HepG2 (cell line): ENCODE measurements around the gene LITAFD. TPM values are rescaled to one million over a fixed set of nuclear protein-coding genes. Genes with fewer than 3 reads are reported as not detected.
A peak's percentile ranks its signal among the peaks of the same experiment; 100 is the strongest.

Experiments used
- ARID2 ChIP-seq: sonication (generic); formaldehyde crosslinking; IDR thresholded peaks from 2 replicates; pipeline ENCODE4 v1.8.1; 2022; ENCODE audit warnings: mild to moderate bottlenecking, missing genetic modification reagents, borderline replicate concordance
- CTCF ChIP-seq: sonication (generic); formaldehyde crosslinking; IDR thresholded peaks from 2 replicates; pipeline ENCODE4 v1.5.0; 2020; ENCODE audit warnings: mild to moderate bottlenecking, missing genetic modification reagents, moderate library complexity
- ELF4 ChIP-seq: sonication (generic); formaldehyde crosslinking; IDR thresholded peaks from 2 replicates; pipeline ENCODE4 v1.5.0; 2020; ENCODE audit warnings: missing genetic modification reagents, mild to moderate bottlenecking, moderate library complexity, borderline replicate concordance
- FOXO1 ChIP-seq: sonication (generic); formaldehyde crosslinking; IDR thresholded peaks from 2 replicates; pipeline ENCODE4 v1.4.0; 2020; ENCODE audit warnings: missing genetic modification reagents
- IKZF4 ChIP-seq: sonication (generic); formaldehyde crosslinking; IDR thresholded peaks from 2 replicates; pipeline ENCODE4 v1.5.1; 2020; ENCODE audit warnings: borderline replicate concordance, mild to moderate bottlenecking, low read depth, missing genetic modification reagents; ENCODE audit errors: not compliant biosample characterization
- MEIS1 ChIP-seq: sonication (generic); formaldehyde crosslinking; IDR thresholded peaks from 2 replicates; pipeline ENCODE4 v1.9.0; 2021; ENCODE audit warnings: mild to moderate bottlenecking, missing genetic modification reagents, moderate library complexity, borderline replicate concordance
- PAX8 ChIP-seq: sonication (generic); formaldehyde crosslinking; IDR thresholded peaks from 2 replicates; pipeline ENCODE4 v1.8.0; 2022; ENCODE audit warnings: mild to moderate bottlenecking, missing genetic modification reagents, borderline replicate concordance
- RORA ChIP-seq: sonication (generic); formaldehyde crosslinking; IDR thresholded peaks from 2 replicates; pipeline ENCODE4 v1.5.0; 2020; ENCODE audit warnings: mild to moderate bottlenecking, missing genetic modification reagents, moderate library complexity
- polyA plus RNA-seq, 8 experiments: library from polyadenylated mRNA; depleted of rRNA in 3 of 8; stranded (reverse) in 7 of 8; unstranded in 1 of 8; fragments of >200 nt; fragmentation: Illumina TruSeq in 4 of 8; extraction: Trizol in 4 of 8; gene quantifications; 2 replicates each; pipeline versions ENCODE4 v1.2.1 to v1.2.3, GENCODE V29; 2011 to 2016; ENCODE audit warnings: low read depth in 4 of 8, missing spikeins in 1 of 8, mixed read lengths in 1 of 8; ENCODE audit not compliant: insufficient read depth in 1 of 8
- total RNA-seq, 5 experiments: library from RNA; depleted of rRNA; stranded (reverse); fragments of >200 nt; fragmentation: Illumina TruSeq; extraction: Trizol; gene quantifications; 2 replicates each; pipeline ENCODE4 v1.2.3, GENCODE V29; 2016; ENCODE audit warnings: low read depth in 1 of 5
- TF ChIP-seq, protein P1 (sequence below): sonication (generic); formaldehyde crosslinking; IDR thresholded peaks from 2 replicates; pipeline ENCODE4 v1.8.0; 2023; ENCODE audit warnings: mild to moderate bottlenecking, missing genetic modification reagents
- TF ChIP-seq, protein P2 (sequence below): sonication (generic); formaldehyde crosslinking; IDR thresholded peaks from 2 replicates; pipeline ENCODE4 v1.4.0; 2020; ENCODE audit warnings: low read depth, mild to moderate bottlenecking, missing genetic modification reagents
- TF ChIP-seq, protein P3 (sequence below): sonication (generic); formaldehyde crosslinking; conservative IDR thresholded peaks from 2 replicates; pipeline ENCODE4 v1.8.1; 2023; ENCODE audit warnings: missing genetic modification reagents
- TF ChIP-seq, protein P4 (sequence below): sonication (generic); formaldehyde crosslinking; IDR thresholded peaks from 2 replicates; pipeline ENCODE4 v1.4.0; 2020; ENCODE audit warnings: missing genetic modification reagents

Gene LITAFD
- total and polyA plus RNA-seq, 2 of the 13 experiments (the other 11 are each of a cell fraction or from before 2014, with no cell fraction given) = not detected

DNA sequence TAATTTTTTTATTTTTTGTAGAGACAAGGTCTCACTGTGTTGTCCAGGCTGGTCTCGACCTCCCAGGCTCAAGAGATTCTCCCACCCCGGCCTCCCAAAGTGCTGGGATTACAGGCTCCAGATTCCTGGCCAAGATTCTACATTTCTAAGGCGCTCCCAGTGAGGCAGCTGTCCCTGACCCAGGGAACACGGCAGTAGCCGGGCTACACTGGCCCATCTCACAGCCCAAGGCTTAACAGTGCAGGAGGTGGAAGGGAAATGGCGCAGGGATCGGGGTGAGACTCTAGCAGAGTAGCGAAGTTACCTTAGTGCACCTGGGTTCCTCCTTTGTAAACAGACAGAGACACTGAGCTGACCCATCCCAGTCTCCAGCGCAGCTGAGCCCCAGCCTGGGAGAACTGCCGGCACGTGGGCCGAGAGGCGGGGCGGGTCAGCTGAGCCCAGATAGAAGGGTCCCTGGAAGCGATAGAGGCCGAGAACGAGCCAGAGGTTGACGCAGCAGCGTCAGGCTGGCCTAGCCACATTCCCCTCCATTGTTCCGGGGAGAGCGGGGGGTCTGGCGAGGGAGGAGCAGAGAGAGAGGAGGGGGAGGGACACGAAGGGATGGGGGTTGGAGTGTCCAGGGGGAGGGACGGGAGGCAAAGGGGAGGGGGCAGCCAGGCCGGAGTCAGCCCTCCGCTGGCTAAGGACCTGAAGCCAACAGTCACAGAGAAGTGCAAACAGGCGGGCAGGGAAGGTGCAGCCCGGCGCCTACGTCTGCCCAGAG, 15.8 kb upstream of the LITAFD start (continued):
- TF ChIP-seq, protein P1, sequence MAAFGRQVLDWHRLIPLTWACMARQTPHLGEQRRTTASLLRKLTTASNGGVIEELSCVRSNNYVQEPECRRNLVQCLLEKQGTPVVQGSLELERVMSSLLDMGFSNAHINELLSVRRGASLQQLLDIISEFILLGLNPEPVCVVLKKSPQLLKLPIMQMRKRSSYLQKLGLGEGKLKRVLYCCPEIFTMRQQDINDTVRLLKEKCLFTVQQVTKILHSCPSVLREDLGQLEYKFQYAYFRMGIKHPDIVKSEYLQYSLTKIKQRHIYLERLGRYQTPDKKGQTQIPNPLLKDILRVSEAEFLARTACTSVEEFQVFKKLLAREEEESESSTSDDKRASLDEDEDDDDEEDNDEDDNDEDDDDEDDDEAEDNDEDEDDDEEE = 0 out of 2 replicates have a peak, but pooled peaks have one; percentile 30
- no peak for TF ChIP-seq RORA
- no peak for TF ChIP-seq ARID2 (CRISPR knock-in tag)
- TF ChIP-seq ELF4 (CRISPR knock-in tag) = no peak
- no peak for TF ChIP-seq PAX8 (CRISPR knock-in tag)
- TF ChIP-seq, protein P2, sequence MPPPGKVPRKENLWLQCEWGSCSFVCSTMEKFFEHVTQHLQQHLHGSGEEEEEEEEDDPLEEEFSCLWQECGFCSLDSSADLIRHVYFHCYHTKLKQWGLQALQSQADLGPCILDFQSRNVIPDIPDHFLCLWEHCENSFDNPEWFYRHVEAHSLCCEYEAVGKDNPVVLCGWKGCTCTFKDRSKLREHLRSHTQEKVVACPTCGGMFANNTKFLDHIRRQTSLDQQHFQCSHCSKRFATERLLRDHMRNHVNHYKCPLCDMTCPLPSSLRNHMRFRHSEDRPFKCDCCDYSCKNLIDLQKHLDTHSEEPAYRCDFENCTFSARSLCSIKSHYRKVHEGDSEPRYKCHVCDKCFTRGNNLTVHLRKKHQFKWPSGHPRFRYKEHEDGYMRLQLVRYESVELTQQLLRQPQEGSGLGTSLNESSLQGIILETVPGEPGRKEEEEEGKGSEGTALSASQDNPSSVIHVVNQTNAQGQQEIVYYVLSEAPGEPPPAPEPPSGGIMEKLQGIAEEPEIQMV (CRISPR knock-in tag) = 0 out of 2 replicates have a peak, but pooled peaks have one; percentile 31
- TF ChIP-seq, protein P3, sequence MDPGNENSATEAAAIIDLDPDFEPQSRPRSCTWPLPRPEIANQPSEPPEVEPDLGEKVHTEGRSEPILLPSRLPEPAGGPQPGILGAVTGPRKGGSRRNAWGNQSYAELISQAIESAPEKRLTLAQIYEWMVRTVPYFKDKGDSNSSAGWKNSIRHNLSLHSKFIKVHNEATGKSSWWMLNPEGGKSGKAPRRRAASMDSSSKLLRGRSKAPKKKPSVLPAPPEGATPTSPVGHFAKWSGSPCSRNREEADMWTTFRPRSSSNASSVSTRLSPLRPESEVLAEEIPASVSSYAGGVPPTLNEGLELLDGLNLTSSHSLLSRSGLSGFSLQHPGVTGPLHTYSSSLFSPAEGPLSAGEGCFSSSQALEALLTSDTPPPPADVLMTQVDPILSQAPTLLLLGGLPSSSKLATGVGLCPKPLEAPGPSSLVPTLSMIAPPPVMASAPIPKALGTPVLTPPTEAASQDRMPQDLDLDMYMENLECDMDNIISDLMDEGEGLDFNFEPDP (CRISPR knock-in tag) = no peak
- TF ChIP-seq, protein P4, sequence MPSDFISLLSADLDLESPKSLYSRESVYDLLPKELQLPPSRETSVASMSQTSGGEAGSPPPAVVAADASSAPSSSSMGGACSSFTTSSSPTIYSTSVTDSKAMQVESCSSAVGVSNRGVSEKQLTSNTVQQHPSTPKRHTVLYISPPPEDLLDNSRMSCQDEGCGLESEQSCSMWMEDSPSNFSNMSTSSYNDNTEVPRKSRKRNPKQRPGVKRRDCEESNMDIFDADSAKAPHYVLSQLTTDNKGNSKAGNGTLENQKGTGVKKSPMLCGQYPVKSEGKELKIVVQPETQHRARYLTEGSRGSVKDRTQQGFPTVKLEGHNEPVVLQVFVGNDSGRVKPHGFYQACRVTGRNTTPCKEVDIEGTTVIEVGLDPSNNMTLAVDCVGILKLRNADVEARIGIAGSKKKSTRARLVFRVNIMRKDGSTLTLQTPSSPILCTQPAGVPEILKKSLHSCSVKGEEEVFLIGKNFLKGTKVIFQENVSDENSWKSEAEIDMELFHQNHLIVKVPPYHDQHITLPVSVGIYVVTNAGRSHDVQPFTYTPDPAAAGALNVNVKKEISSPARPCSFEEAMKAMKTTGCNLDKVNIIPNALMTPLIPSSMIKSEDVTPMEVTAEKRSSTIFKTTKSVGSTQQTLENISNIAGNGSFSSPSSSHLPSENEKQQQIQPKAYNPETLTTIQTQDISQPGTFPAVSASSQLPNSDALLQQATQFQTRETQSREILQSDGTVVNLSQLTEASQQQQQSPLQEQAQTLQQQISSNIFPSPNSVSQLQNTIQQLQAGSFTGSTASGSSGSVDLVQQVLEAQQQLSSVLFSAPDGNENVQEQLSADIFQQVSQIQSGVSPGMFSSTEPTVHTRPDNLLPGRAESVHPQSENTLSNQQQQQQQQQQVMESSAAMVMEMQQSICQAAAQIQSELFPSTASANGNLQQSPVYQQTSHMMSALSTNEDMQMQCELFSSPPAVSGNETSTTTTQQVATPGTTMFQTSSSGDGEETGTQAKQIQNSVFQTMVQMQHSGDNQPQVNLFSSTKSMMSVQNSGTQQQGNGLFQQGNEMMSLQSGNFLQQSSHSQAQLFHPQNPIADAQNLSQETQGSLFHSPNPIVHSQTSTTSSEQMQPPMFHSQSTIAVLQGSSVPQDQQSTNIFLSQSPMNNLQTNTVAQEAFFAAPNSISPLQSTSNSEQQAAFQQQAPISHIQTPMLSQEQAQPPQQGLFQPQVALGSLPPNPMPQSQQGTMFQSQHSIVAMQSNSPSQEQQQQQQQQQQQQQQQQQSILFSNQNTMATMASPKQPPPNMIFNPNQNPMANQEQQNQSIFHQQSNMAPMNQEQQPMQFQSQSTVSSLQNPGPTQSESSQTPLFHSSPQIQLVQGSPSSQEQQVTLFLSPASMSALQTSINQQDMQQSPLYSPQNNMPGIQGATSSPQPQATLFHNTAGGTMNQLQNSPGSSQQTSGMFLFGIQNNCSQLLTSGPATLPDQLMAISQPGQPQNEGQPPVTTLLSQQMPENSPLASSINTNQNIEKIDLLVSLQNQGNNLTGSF = no peak
- TF ChIP-seq CTCF = no peak
- TF ChIP-seq MEIS1 (CRISPR knock-in tag) = no peak
- no peak for TF ChIP-seq IKZF4
- TF ChIP-seq FOXO1 (CRISPR knock-in tag) = peak; percentile 70
